Duodenal mucosa (tissue), 2 donors: ENCODE data around the gene TBC1D13.

Experiments
- H3K27ac ChIP-seq: one replicate; pipeline ENCODE4 v1.7.0; 2013; ENCODE audit warnings: low read depth, low read length
- H3K27me3 ChIP-seq, 2 donors: one replicate each; pipeline ENCODE4 v1.7.0; 2013; ENCODE audit warnings: low read length in 2 of 2, control low read depth in 1 of 2; ENCODE audit not compliant: insufficient read depth in 2 of 2, control insufficient read depth in 1 of 2
- H3K36me3 ChIP-seq, 2 donors: one replicate each; pipeline ENCODE4 v1.7.0; 2013; ENCODE audit warnings: low read length in 2 of 2, control low read depth in 1 of 2; ENCODE audit not compliant: insufficient read depth in 2 of 2, control insufficient read depth in 1 of 2
- H3K4me1 ChIP-seq, 2 donors: one replicate each; pipeline ENCODE4 v1.7.0; 2013; ENCODE audit warnings: low read length in 2 of 2, control low read depth in 1 of 2; ENCODE audit not compliant: insufficient read depth in 2 of 2, control insufficient read depth in 1 of 2
- H3K4me3 ChIP-seq, 2 donors: one replicate each; pipeline ENCODE4 v1.7.0; 2013; ENCODE audit warnings: low read length in 2 of 2, low read depth in 1 of 2
- H3K9ac ChIP-seq, 2 donors: one replicate each; pipeline ENCODE4 v1.7.0; 2013; ENCODE audit warnings: low read length in 2 of 2, low read depth in 1 of 2
- H3K9me3 ChIP-seq, 2 donors: one replicate each; pipeline ENCODE4 v1.7.0; 2013; ENCODE audit warnings: low read length in 2 of 2, control low read depth in 1 of 2; ENCODE audit not compliant: control insufficient read depth in 1 of 2

Gene TBC1D13

DNA sequence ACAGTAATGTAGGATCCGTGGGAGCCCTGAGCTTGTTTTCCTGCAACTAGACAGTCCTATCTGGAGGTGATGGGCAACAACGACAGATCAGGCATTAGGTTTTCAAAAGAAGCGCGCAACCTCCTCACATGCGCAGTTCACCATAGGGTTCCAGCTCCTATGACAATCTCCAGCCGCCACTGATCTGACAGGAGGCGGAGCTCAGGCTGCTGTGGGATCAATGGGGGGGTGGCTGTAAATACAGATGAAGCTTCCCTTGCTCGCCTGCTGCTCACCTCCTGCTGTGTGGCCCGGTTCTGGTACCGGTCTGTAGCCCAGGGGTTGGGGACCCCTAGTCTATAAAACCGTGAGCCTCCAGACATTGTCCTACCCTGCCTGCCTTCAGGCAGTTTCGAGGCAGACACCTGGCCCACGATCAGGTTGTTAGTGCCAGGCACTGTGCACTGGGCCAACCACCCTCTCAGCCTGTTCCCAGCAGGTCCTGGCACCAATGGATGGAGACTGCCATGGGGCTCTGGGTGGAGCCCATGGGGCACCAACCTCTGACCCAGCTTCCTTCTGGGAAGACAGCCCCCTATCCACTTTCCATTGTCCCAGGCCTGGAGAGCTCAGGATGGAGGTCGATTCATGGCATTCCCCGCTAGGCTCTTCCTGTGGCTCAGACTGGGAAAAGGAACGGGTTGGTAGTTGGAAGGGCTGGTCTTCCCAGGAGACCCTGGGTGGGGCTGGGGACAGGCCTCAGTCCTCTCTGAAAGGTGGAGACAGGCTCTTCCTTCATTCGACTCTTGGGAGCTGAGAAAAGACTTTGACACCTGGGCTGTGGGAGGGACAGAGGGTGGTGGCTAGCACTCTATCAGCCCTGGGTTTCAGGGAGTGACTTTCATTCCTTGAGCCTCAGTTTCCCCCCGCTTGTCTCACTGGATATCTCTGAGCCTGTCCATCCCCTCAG, 32.9 kb downstream of the TBC1D13 start:
- Histone ChIP-seq H3K9ac (peak overlapping the region in 1 of 2 donors; percentile 7), H3K4me1 (peaks cover 11 to 17% of the 10 kb centered on the region in 2 donors), H3K36me3 (peaks cover 19 to 41% of the 10 kb centered on the region in 2 donors), H3K27me3 (no peaks in the 10 kb centered on the region), H3K9me3 (no peaks in the 10 kb centered on the region), H3K4me3 (peak overlapping the region; percentile 20 to 79), H3K27ac (no peak overlapping the region)

DNA sequence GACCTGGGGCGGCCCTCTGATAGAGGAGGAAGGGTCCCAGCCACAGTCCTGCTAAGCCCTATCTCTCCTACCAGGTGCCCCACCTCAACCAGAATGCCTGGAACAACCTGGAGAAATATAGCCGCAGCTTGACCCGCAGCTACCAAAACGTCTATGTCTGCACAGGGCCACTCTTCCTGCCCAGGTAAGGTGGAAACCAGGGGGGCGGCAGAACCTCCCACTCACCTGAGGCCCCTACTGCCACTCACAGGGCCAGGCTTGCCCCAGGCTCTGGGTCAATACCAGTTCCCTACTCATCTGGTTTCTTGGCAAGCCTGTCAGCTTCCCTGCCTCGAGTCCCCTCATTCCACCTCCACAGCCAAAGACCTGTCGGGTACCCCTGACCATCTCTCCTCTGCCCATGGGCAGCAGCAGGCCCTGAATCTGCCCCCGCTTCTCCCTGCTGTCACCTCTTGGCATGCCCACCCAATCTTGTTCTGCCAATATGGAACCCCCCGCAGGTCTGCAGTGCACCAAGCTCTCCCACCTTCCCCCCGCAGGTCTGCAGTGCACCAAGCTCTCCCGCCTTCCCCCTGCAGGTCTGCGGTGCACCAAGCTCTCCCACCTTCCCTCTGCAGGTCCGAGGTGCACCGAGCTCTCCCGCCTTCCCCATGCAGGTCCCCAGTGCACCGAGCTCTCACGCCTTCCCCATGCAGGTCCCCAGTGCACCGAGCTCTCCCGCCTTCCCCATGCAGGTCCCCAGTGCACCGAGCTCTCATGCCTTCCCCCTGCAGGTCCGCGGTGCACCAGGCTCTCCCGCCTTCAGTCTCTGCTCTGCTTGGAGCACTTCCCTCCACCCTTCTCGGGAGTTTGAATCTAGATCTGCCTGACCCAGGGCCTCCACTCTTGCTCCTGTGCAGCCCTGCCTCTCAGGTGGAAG, 33.9 kb downstream of the TBC1D13 start:
- H3K9me3 ChIP-seq, result no peaks in the 10 kb centered on the region
- no peaks in the 10 kb centered on the region for H3K27me3 ChIP-seq
- H3K4me1 ChIP-seq, result peaks cover 11 to 17% of the 10 kb centered on the region in 2 donors
- H3K4me3 ChIP-seq, result no peak overlapping the region
- no peak overlapping the region for H3K9ac ChIP-seq
- H3K36me3 ChIP-seq, result peaks cover 24 to 47% of the 10 kb centered on the region in 2 donors
- no peak overlapping the region for H3K27ac ChIP-seq

DNA sequence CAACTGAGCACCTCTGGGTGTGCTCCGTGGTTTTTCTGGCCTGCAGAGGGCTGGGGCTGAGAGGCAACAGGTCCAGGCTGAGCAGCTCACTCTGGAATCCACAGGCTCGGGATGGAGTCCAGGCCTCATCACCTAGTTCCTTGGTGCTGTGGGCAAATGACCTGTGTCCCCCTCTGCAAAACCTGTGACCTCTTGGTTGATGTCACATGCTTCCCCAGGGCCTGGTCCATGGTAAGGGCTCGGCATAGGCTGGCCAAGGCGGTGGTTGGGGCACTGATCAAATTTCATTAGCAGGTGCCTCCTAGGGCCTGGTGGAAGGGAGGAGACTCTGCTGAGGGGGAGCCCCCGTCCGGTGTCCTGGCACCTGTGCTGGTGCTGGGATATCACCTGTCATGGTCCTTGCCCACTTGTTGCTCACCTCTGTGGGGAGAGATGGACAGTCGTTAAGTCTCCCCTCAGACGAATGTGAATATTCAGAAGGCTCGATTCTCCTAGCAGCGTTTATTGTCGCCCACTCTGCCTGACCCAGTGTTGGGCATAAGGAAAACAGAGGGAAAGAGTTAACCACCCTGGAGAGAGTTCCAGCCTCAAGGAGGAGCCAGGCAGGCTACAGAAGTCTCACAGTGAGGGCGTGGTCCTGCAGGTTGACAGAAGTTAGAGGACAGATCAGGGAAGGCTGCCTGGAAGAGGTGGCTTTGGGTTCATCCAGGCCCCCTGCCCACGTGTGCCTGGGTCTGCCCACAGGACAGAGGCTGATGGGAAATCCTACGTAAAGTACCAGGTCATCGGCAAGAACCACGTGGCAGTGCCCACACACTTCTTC, 34.7 kb downstream of the TBC1D13 start:
- no peak overlapping the region for H3K9ac ChIP-seq
- H3K27ac ChIP-seq, result no peak overlapping the region
- no peaks in the 10 kb centered on the region for H3K27me3 ChIP-seq
- H3K9me3 ChIP-seq, result no peaks in the 10 kb centered on the region
- no peak overlapping the region for H3K4me3 ChIP-seq
- peaks cover 28 to 56% of the 10 kb centered on the region in 2 donors for H3K36me3 ChIP-seq
- H3K4me1 ChIP-seq, result peaks cover 11 to 17% of the 10 kb centered on the region in 2 donors

DNA sequence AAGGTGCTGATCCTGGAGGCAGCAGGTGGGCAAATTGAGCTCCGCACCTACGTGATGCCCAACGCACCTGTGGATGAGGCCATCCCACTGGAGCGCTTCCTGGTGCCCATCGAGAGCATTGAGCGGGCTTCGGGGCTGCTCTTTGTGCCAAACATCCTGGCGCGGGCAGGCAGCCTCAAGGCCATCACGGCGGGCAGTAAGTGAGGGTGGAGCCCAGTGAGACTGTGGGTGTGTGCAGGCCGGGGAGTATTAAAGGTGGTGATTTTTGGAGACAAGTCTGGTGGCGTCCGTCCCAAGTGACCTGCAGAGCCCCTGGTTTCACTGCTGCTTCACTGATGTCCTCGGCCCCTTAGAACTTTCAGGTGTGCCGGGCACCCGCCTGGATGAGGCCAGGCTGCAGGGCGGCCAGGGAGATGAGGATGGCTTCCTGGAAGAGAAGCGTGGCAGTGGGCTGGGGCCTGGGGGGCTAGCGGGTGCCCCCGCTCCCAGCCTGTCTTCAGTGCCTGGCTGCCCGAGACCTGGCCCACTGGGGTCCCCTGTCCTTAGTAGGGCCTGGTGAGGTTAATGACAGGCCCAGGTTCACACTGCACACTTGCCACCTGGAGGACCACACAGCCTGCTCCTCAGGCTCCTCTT, 35.5 kb downstream of the TBC1D13 start:
- no peak overlapping the region for H3K27ac ChIP-seq
- H3K9ac ChIP-seq, result no peak overlapping the region
- peaks cover 11 to 17% of the 10 kb centered on the region in 2 donors for H3K4me1 ChIP-seq
- H3K4me3 ChIP-seq, result no peak overlapping the region
- no peaks in the 10 kb centered on the region for H3K9me3 ChIP-seq
- peaks cover 28 to 62% of the 10 kb centered on the region in 2 donors for H3K36me3 ChIP-seq
- no peaks in the 10 kb centered on the region for H3K27me3 ChIP-seq

DNA sequence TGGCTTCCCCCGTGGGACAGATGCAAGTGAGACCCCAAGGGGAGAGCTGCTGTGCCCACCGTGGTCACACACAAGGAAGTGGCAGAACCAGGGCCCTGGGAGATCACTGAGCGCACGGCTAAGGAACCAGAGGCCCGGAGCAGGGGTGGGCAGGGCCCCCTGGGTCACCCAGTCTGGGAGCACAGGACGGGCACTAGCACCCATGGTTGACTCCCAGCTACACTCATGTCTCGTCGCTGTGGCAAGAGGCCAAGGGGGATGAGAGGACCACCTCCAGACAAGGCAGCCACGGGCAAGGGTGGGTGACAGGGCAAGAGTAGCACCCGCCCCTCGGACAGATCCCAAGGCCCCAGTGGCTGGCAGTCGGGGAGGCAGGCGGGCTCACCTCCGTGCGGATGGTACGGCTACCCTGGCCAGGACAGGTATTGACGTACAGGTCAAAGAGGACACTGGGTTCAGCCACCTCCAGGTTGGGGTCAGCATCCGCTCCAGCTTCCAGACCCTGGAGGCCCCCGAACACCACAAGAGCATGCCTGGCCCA, 36.4 kb downstream of the TBC1D13 start:
- no peak overlapping the region for H3K9ac ChIP-seq
- H3K27ac ChIP-seq, result no peak overlapping the region
- no peaks in the 10 kb centered on the region for H3K27me3 ChIP-seq
- no peaks in the 10 kb centered on the region for H3K9me3 ChIP-seq
- H3K4me3 ChIP-seq, result no peak overlapping the region
- H3K36me3 ChIP-seq, result peaks cover 28 to 62% of the 10 kb centered on the region in 2 donors
- H3K4me1 ChIP-seq, result peaks cover 11 to 20% of the 10 kb centered on the region in 2 donors

DNA sequence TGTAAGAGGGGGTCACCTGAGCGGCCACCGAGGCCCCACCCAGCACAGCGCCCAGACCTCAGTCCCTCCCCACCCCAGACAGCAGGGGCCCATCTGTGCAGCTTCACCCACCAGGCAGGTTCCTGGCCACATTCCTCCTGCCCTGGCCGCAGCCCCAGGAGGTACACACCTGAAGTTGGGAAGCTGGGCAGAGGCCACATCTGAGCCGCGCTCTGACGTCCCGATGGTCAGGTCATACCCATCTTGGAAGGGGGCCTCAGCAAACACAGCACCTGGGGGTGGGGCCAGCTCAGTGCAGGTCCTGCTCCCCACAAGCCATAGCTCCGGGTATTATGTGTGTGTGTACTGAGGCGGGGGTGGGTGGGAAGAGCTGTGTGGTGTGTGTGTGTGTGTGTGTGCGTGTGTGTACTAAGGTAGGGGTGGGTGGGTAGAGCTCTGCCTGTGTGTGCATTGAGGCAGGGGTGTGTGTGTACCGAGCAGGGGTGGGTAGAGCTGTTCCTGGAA, 36.9 kb downstream of the TBC1D13 start:
- H3K4me3 ChIP-seq, result no peak overlapping the region
- H3K27ac ChIP-seq, result no peak overlapping the region
- H3K4me1 ChIP-seq, result peaks cover 13 to 26% of the 10 kb centered on the region in 2 donors
- no peak overlapping the region for H3K9ac ChIP-seq
- peaks cover 28 to 62% of the 10 kb centered on the region in 2 donors for H3K36me3 ChIP-seq
- H3K9me3 ChIP-seq, result no peaks in the 10 kb centered on the region
- H3K27me3 ChIP-seq, result no peaks in the 10 kb centered on the region

DNA sequence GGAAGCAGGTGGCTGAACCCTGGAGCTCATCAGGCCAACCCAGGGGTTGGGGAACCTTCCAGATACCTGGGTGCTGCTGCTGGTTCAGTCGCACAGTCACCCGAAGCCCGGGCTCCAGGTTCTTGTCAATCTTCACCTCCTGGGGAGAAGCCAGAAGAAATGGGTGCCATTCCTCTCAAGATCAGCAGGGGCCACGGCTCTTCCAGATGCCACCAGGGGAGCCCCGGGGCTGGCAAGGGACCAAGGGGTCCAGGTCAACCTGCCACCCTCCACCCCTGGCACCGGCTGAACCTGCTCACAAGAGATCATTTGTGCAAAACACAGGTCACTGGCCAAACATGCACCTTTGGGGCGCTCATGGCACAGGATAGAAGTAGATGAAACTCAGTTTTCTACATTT, 37.9 kb downstream of the TBC1D13 start:
- H3K36me3 ChIP-seq, result peaks cover 28 to 62% of the 10 kb centered on the region in 2 donors
- H3K27ac ChIP-seq, result no peak overlapping the region

DNA sequence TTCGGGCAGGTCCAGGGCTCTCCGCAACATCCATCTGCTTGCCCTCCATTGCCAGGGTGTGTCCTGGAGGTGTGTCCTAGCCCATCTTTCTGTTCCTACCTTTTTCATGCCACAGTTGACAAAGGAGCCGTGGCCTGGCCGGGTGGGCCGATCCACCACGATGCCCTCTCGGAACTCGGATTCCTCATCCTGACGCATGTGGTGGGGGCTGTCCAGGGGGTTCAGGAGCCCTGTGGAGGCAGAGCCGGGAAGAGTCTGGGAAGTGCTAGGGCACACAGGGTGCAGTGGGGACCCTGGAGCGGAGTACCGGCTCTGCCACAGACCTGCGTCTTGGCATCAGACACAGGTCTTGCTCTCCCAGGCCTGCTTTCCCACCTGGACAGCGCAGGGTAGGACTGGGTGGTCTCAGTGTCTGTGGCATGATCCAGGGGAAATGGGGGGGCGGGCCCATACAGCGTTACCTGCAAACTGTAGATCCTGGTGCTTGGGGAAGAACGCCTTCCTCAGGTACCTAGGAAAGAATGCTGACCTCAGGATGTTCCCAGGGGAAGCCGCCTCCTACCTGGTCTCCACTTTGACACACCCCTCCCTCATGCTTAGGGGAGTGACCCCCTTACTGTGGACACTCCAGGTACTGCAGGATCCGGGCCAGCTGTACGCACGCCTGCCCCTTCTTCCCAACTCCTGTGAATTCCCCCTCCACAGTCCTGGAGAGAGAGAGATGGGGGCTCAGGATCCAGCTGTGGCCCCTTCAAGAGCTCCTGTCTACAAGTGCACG, 39.1 kb downstream of the TBC1D13 start:
- H3K36me3 ChIP-seq, result peaks cover 28 to 60% of the 10 kb centered on the region in 2 donors
- H3K27ac ChIP-seq, result no peak overlapping the region
- H3K9ac ChIP-seq, result no peak overlapping the region
- H3K4me3 ChIP-seq, result no peak overlapping the region
- no peaks in the 10 kb centered on the region for H3K9me3 ChIP-seq
- H3K4me1 ChIP-seq, result peaks cover 4 to 16% of the 10 kb centered on the region in 2 donors
- H3K27me3 ChIP-seq, result no peaks in the 10 kb centered on the region

More for the DNA sequence above, 37.9 kb downstream of the TBC1D13 start:
- H3K4me1 ChIP-seq, result peaks cover 12 to 20% of the 10 kb centered on the region in 2 donors
- H3K4me3 ChIP-seq, result no peak overlapping the region
- H3K27me3 ChIP-seq, result no peaks in the 10 kb centered on the region
- no peak overlapping the region for H3K9ac ChIP-seq
- no peaks in the 10 kb centered on the region for H3K9me3 ChIP-seq
